Sigmoid colon (tissue), 7 donors: ENCODE data around the gene LRR1. TPM values are rescaled to one million over a fixed set of nuclear protein-coding genes. Genes with fewer than 3 reads are reported as not detected.
"Not testable (repeated sequence)": the region's sequence is repeated elsewhere in the genome, so short reads cannot be mapped to it uniquely, and the experiment has no call there.

Experiments used
- DNase-seq: peaks from one replicate; pipeline ENCODE4 v3.0.0-alpha.2; 2019
- H3K27ac ChIP-seq, 4 donors: fragments of 200-600 bp; sonication (generic); one replicate each; pipeline ENCODE4 v1.5.1; 2016 to 2019; ENCODE audit warnings: mild to moderate bottlenecking in 1 of 4
- H3K27me3 ChIP-seq, 3 donors: fragments of 200-600 bp; sonication (generic); one replicate each; pipeline ENCODE4 v1.5.1; 2019; ENCODE audit warnings: mild to moderate bottlenecking in 1 of 3
- H3K36me3 ChIP-seq, 4 donors: fragments of 200-600 bp; sonication (generic); one replicate each; pipeline ENCODE4 v1.5.1; 2016 to 2019
- H3K4me1 ChIP-seq, 4 donors: fragments of 200-600 bp; sonication (generic); one replicate each; pipeline ENCODE4 v1.5.1; 2017 to 2019
- H3K4me3 ChIP-seq, 4 donors: fragments of 200-600 bp; sonication (generic); one replicate each; pipeline ENCODE4 v1.5.1; 2017 to 2019; ENCODE audit warnings: mild to moderate bottlenecking in 2 of 4, moderate library complexity in 1 of 4
- H3K9me3 ChIP-seq, 4 donors: fragments of 200-600 bp in 3 of 4; sonication (generic) in 3 of 4; one replicate each; pipeline versions ENCODE4 v1.5.1 to v1.6.1; 2013 to 2019
- CTCF ChIP-seq, 4 experiments: fragments of 450-650 bp in 3 of 4; fragments of 200-600 bp in 1 of 4; IDR thresholded peaks; one replicate each; pipeline ENCODE4 v1.5.1; 2016 to 2019; ENCODE audit warnings: antibody characterized with exemption in 4 of 4, mild to moderate bottlenecking in 3 of 4, moderate library complexity in 2 of 4
- EP300 ChIP-seq, 4 donors: sonication (generic); formaldehyde crosslinking; IDR thresholded peaks; one replicate each; pipeline ENCODE4 v1.6.1; 2017; ENCODE audit warnings: antibody characterized with exemption in 4 of 4
- POLR2A ChIP-seq, 2 donors: fragments of 450-650 bp; IDR thresholded peaks; one replicate each; pipeline ENCODE4 v1.6.1; 2016; ENCODE audit warnings: antibody characterized with exemption in 2 of 2, mild to moderate bottlenecking in 2 of 2, moderate library complexity in 2 of 2
- POLR2AphosphoS5 ChIP-seq, 4 donors: sonication (generic); formaldehyde crosslinking; IDR thresholded peaks; one replicate each; pipeline ENCODE4 v1.6.1; 2017; ENCODE audit warnings: antibody characterized with exemption in 4 of 4
- WGBS, 2 donors: extraction: QIAGEN DNeasy Blood & Tissue Kit; methylation state at CpG; one replicate each; pipeline ENCODE4 v1.1.7; 2013; 5-methylcytosine and 5-hydroxymethylcytosine counted together
- intact Hi-C: fragments of 100-400 bp; cut with DNase I; formaldehyde crosslinking; loops from one replicate; pipeline ENCODE4 v1.15.1; 2023
- polyA plus RNA-seq, 3 donors: library from polyadenylated mRNA; stranded (reverse); fragments of 200-250 nt; gene quantifications; one replicate each; pipeline ENCODE4 v1.2.3, GENCODE V29; 2013
- small RNA-seq, 3 donors: library from RNA; depleted of rRNA; stranded (forward); fragments of <200 nt; gene quantifications; one replicate each; pipeline ENCODE3, GENCODE V24; 2016
- total RNA-seq, 4 donors: library from RNA; depleted of rRNA; stranded (reverse); fragments of >200 nt; gene quantifications; one replicate each; pipeline ENCODE4 v1.1.0, GENCODE V29; 2016
- donor health status: healthy with polysubstance abuse.
- donor health status: Bipolar disorder and iron deficiency.
- donor health status: healthy.

Gene LRR1
- total and polyA plus RNA-seq, 7 donors, result 6.8 to 21.3 (median 9.7) TPM

DNA sequence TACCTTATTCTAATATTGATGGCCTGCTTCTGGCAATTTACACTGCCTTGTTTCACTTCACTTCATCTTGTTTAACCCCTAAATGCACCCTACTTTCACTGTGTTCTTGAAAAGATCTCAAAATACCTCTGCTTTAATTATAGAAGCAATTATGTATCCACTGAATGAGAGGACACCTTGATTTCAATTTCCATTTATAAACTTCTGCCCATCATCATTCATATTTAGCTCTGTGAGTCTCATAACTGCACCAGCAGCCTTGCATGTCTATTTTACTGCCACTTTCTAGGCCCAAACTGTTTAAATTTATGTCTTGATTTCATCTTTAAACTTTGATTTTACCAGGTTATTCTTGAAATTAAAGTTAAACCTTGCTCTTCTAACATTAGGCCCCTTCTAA lies 43.4 kb downstream of the LRR1 start:
- TF ChIP-seq POLR2AphosphoS5 (IDR thresholded peaks at IDR 0.05), result no peak
- TF ChIP-seq EP300 (IDR thresholded peaks at IDR 0.05), result no peak
- TF ChIP-seq CTCF (IDR thresholded peaks at IDR 0.05), result no peak
- TF ChIP-seq POLR2A (IDR thresholded peaks at IDR 0.05), result no peak
- no peak overlapping the region for H3K4me3 ChIP-seq
- intact Hi-C loops, result no loop called here
- peaks cover 0 to 15% (median 13%) of the 10 kb centered on the region in 4 donors for H3K4me1 ChIP-seq
- no peaks in the 10 kb centered on the region for H3K9me3 ChIP-seq
- no peaks in the 10 kb centered on the region for H3K27me3 ChIP-seq
- DNase-seq, result no peak
- H3K36me3 ChIP-seq, result peaks cover 0 to 3% (median 1%) of the 10 kb centered on the region in 4 donors
- peak overlapping the region in 3 of 4 donors; percentile 12 to 51 (median 16) for H3K27ac ChIP-seq

DNA sequence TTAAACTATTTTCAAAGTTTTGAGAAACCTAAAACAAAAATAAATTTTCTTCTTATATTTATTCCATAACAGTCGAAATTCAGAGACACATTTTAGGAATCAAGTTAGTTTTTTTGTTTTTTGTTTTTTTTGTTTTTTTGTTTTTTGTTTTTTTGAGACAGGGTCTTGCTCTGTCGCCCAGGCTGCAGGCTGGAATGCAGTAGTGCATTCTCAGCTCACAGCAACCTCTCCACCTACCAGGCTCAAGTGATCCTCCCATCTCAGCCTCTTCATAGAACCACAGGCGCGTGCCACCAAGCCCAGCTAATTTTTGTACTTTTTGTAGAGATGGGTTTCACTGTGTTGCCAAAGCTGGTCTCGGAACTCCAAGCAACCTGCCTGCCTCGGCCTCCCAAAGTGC lies 54.8 kb downstream of the LRR1 start:
- intact Hi-C loops, result no loop called here

GRCh38 chr14:49654511-49654910 lies 55.8 kb downstream of the LRR1 start:
- Histone ChIP-seq H3K4me1 (no peaks in the 10 kb centered on the region), H3K9me3 (no peaks in the 10 kb centered on the region), H3K27me3 (no peaks in the 10 kb centered on the region), H3K4me3 (no peak overlapping the region), H3K36me3 (no peaks in the 10 kb centered on the region), H3K27ac (no peak overlapping the region)
- 92 to 95% methylated on average over 3 of the region's 3 CpGs for whole genome bisulfite sequencing, 2 donors
- no peak for TF ChIP-seq EP300 (IDR thresholded peaks at IDR 0.05)
- no peak for TF ChIP-seq POLR2AphosphoS5 (IDR thresholded peaks at IDR 0.05)
- TF ChIP-seq POLR2A (IDR thresholded peaks at IDR 0.05), result no peak
- TF ChIP-seq CTCF (IDR thresholded peaks at IDR 0.05), result no peak
- DNase-seq, result no peak
- intact Hi-C loops, result no loop called here

More for the DNA sequence above, 54.8 kb downstream of the LRR1 start:
- H3K4me3 ChIP-seq, result no peak overlapping the region
- no peaks in the 10 kb centered on the region for H3K9me3 ChIP-seq
- no peak for TF ChIP-seq POLR2AphosphoS5 (IDR thresholded peaks at IDR 0.05)
- TF ChIP-seq CTCF (IDR thresholded peaks at IDR 0.05), result no peak
- TF ChIP-seq POLR2A (IDR thresholded peaks at IDR 0.05), result no peak
- TF ChIP-seq EP300 (IDR thresholded peaks at IDR 0.05), result no peak
- DNase-seq, result no peak
- 97% methylated on average over 6 of the region's 6 CpGs for WGBS, 2 donors
- no peaks in the 10 kb centered on the region for H3K4me1 ChIP-seq
- H3K27me3 ChIP-seq, result no peaks in the 10 kb centered on the region
- H3K27ac ChIP-seq, result no peak overlapping the region
- H3K36me3 ChIP-seq, result no peaks in the 10 kb centered on the region

- H3K9me3 ChIP-seq, DNase-seq, intact Hi-C loops, H3K4me1 ChIP-seq, H3K4me3 ChIP-seq, H3K27ac ChIP-seq, H3K36me3 ChIP-seq, H3K27me3 ChIP-seq: not testable (repeated sequence)
- 65 to 86% methylated on average over 6 of the region's 6 CpGs for WGBS, 2 donors
These were observed 58.8 kb downstream of the LRR1 start for GRCh38 chr14:49657500-49657899.

DNA sequence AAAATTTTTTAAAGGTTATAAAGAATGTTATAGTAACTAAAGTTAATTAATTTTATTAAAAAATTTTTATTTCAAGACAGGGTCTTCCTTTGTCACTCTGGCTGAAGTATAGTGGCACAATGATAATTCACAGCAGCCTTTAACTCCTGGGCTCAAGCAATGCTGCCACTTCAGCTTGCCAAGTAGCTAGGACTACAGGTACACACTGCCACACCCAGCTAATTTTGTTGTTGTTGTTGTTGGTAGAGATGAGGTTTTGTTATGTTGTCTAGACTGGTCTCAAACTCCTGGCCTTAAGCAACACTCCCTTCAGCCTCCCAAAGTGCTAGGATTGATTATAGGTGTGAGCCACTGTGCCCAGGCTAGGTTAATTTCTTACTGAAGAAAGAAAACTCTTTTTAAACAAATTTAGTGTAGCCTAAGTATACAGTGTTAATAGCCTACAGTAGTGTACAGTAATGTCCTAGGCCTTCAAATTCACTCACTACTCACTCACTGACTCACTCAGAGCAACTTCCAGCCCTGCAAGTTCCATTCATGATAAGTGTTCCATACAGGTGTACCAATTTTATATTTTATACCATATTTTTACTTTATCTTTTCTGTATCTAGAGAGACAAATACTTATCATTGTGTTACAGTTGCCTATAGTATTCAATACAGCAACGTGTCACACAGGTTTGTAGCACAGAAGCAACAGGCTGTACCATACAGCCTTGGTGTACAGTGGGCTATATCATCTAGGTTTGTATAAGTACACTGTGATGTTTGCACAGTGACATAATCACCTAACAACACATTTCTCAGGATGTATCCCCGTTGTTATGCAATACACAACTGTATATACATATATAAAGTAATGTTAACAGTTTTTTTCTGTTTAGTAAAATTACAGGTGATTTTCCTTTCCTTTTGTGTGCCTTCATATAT lies 61.1 kb downstream of the LRR1 start:
- no peak for DNase-seq
- no peaks in the 10 kb centered on the region for H3K27me3 ChIP-seq
- H3K9me3 ChIP-seq, result no peaks in the 10 kb centered on the region
- H3K4me1 ChIP-seq, result no peaks in the 10 kb centered on the region
- 21 to 70% methylated on average over 2 of the region's 2 CpGs for WGBS, 2 donors
- H3K27ac ChIP-seq, result no peak overlapping the region
- no peaks in the 10 kb centered on the region for H3K36me3 ChIP-seq
- H3K4me3 ChIP-seq, result no peak overlapping the region
- TF ChIP-seq POLR2A (IDR thresholded peaks at IDR 0.05), result no peak
- TF ChIP-seq EP300 (IDR thresholded peaks at IDR 0.05), result no peak
- no peak for TF ChIP-seq CTCF (IDR thresholded peaks at IDR 0.05)
- TF ChIP-seq POLR2AphosphoS5 (IDR thresholded peaks at IDR 0.05), result no peak
- intact Hi-C loops, result no loop called here

Small RNA genes lying within 50 kb of the gene (small RNA-seq; reads per million reads assigned to genes)
- gene AL139099.3 (0 reads per million in 3 donors), gene AL139099.4 (0 reads per million in 3 donors), gene RF00019 (0 reads per million in 3 donors), gene RNA5SP384 (0 to 0.06 (median 0) reads per million in 3 donors)

Other genes starting within 250 kb of the LRR1 start
- over 10,000 TPM in 2 of 4 donors, 1,000 to 10,000 TPM in 2; 3,416 to 22,215 (median 11,134) TPM for gene RPS29, start 12.6 kb upstream of the LRR1 start, total RNA-seq
- 1,000 to 10,000 TPM; 2,343 to 9,810 (median 5,800) TPM for gene RPS29, start 12.6 kb upstream of the LRR1 start, polyA plus RNA-seq
- gene RPL36AL, start 21.7 kb downstream of the LRR1 start, total RNA-seq, result 100 to 1,000 TPM; 183 to 446 (median 295) TPM
- gene RPL36AL, start 21.7 kb downstream of the LRR1 start, polyA plus RNA-seq, result 100 to 1,000 TPM; 527 to 799 (median 731) TPM
- 10 to 100 TPM; 17.7 to 18.8 (median 17.9) TPM for gene MGAT2, start 21.9 kb downstream of the LRR1 start, total RNA-seq
- 10 to 100 TPM; 15.6 to 26.9 (median 20.3) TPM for gene MGAT2, start 21.9 kb downstream of the LRR1 start, polyA plus RNA-seq
- gene DNAAF2, start 36.3 kb downstream of the LRR1 start, total RNA-seq, result 10 to 100 TPM in 2 of 4 donors, 1 to 10 TPM in 2; 3.3 to 12.7 (median 10.6) TPM
- 10 to 100 TPM in 1 of 3 donors, 1 to 10 TPM in 2; 6.3 to 10.9 (median 9.6) TPM for gene DNAAF2, start 36.3 kb downstream of the LRR1 start, polyA plus RNA-seq
- 1 to 10 TPM in 3 of 4 donors, not detected in 1; 1.4 to 3.8 (median 2.0) TPM for gene POLE2, start 89.3 kb downstream of the LRR1 start, total RNA-seq
- gene POLE2, start 89.3 kb downstream of the LRR1 start, polyA plus RNA-seq, result 1 to 10 TPM; 2.4 to 6.9 (median 5.5) TPM
- 10 to 100 TPM; 11.4 to 19.1 (median 13.6) TPM for gene KLHDC1, start 94.2 kb downstream of the LRR1 start, total RNA-seq
- gene KLHDC1, start 94.2 kb downstream of the LRR1 start, polyA plus RNA-seq, result 1 to 10 TPM in 2 of 3 donors, under 1 TPM in 1; 0.46 to 1.2 (median 1.1) TPM
- 100 to 1,000 TPM in 2 of 4 donors, 10 to 100 TPM in 2; 80.9 to 111 (median 96.4) TPM for gene KLHDC2, start 169.2 kb downstream of the LRR1 start, total RNA-seq
- gene KLHDC2, start 169.2 kb downstream of the LRR1 start, polyA plus RNA-seq, result 10 to 100 TPM; 37.4 to 65.5 (median 63.8) TPM